Urothelium cell line (cell line): ENCODE data around the gene CDH18.
"Not testable (repeated sequence)": the region's sequence is repeated elsewhere in the genome, so short reads cannot be mapped to it uniquely, and the experiment has no call there.

ENCODE experiments used
- DNase-seq: peaks from one replicate; pipeline ENCODE4 v3.0.0; 2011; ENCODE audit warnings: low spot score, mixed read lengths
- FAIRE-seq: peaks from 2 replicates; lab custom pipeline; 2011; peaks lifted over from hg19 to GRCh38; lab: Jason Lieb, UNC

Gene CDH18

DNA sequence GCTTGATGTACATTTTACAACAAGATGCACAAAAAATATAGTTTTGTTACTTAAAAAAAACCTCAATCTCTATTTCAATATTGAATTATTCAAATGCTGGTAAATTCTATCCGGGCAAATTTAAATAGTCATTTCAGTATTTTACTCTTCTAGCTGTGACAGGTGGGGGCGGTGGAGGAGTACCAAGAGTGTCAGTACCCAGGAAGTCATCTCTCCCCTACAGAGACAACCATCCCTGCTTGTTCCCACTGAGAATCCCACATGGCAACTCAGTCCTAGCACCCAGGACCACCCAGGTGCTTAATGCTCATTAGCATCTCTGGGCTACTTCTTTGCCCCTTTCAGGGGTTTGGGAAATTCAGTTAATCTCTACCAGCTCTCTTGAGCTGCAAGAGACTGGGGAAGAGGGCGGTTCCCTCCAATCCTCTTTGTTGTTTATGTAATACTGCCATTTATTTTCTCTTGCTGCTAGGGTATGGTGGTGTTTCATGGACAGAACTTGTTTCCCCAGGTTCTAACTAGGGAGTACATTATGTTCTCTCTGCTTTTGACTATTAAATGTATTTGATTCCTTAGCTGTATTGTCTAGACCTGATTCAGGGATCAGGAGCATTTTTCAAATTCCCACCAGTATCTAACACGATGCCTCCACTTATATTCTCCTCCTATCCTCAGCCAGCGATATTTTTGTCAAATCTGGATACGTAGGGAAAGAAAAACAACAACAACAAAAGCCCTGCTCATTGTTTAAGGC, 122.5 kb downstream of the CDH18 start:
- DNase-seq (no peak), FAIRE-seq (no peak)

DNA sequence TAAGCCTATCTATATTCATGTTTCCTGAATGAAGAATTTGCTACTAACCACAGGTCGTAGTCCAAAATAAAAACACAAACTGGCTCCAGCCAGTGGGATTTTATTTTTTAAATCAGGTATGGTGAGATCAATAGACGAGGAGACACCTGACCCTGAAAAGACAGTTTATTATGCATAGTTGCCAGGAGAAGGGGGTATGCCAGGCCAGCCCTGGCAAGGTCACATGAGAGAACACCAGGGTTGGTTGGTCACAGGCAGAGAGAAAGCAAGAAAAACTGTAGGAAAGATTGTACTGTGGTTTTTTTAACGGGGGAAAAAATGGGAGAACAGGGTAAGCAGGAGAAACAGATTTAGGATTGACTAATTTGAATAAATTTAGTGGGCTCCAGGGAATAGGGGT, 125.3 kb downstream of the CDH18 start:
- no peak for FAIRE-seq
- DNase-seq: no peak

DNA sequence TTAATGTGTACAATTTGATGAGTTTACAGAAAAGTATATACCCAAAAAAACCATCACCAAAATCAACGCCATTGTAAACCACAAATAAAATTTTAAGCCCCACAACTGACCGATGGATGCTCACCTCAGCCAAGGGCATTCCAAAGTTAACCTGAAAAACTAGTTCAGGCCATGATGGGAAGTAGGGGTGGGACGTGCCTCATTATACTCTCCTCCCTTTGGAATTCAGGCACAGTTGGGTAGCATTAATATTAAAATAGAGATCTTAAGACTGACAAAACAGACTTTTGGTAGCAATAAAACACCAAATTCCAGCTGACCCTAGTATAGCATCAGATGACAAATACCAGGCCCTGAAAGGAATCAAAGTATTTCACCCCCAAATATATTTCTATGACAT, 129.0 kb downstream of the CDH18 start:
- FAIRE-seq: no peak
- DNase-seq: no peak

DNA sequence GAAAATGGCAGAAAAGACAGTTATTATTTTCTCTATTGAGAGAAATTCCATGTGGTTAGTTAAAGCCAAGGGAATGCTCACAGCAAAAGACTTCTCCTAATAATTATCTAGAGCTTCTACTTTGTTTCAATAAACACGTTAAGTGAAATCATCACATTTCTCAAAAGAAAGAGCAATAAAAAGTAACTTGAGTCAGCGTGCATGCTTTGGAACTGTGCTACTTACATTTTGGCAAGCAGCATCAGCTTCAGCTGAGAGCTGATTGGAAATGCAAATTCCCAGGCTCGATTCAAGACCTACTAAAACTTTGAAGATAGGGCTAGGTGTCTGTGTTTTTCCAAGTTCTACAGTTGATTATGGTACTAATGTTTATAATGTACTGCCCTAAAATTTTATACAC, 132.1 kb downstream of the CDH18 start:
- FAIRE-seq (no peak), DNase-seq (no peak)

DNA sequence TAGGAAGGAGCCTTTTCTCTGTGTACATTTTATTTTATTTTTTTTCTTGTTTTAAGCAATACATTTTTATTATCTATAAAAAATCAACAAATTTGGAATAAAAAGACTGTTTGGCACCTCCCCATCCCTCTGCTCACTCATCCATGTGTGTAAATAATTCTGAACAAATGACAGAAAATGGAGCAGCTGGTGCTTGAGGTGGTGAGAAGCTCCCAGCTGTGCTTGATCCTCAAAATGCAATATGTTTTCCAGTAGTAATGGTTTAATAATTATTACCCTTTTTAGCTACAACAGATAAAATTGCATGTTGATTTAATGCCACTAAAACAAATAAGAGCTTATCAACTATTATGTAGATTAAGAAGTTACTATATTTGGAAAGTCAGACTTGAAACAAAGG, 132.5 kb downstream of the CDH18 start:
- no peak for DNase-seq
- no peak for FAIRE-seq

DNA sequence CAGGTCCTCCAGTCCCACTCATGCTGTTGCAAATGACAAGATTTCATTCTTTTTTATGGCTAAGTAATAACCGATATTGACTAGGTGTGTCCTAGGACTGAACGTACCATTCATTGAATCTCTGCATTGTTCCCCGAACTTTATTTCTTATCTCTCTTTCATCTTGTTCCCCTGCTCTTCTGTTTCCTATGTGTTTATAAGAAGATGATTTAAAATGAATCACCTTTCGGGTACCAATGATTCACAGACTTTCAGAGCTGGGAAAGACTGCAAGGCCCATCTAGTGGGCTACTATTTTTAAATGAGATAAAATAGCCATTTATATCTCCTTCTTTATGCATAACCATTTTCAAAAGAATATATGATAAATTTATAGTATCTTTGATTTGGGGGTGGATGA, 133.0 kb downstream of the CDH18 start:
- DNase-seq (no peak), FAIRE-seq (no peak)

DNA sequence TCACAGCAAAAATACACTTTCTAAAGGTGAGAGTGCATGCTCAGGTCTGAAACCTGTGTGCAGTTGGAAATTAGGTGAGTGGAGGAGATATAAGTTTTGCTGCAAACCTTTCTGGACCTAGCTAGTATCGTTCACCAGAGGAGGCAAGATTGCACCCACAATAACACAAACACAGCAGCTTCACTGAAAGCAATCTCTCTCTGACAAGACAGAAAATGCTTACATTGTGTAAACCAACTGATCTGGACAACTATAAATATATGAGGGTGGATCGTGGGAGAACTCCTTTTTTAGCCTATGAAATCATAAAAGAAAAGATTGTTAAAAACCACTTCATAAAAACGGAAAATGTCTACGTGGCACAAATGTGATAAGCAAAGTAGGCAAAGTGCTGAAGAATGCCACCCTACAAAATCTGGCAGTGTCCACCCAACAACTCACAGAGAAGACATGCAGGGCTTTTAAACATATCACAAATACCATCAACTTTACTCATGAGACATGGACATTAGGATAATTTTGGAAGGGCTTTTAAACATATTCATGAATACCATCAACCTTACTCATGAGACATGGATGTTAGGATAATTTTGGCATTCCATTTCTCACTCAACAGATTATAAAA, 134.3 kb downstream of the CDH18 start:
- DNase-seq: peak; percentile 32
- no peak for FAIRE-seq

DNA sequence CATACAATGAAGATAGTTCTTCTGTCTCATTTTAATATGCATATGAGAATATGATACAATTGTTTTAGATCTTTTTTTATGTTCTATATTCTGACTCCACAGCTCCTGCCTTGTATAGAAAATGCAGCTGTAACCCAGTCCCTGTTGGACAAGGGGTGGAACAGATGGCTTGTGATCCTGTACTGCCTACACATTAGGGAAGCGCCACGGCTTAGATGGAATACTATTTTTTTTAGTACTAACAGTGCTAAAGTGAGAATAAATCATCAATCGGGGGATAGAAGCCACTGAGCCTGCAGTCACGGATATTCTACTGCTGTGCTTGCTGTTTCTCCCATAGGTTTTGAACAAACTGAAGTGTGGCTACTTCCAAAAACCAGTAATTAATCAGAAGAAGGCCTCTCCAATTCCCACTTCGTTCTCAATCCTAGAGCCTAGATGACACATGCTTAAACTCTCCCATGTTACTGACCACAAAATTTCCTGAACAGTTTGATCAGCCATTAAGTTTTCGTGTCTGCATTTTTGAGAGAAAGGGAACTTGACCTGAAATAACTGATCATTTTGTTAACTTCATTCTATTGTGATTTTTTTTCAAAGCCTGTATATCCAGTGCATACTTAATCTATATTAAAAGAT, 150.3 kb downstream of the CDH18 start:
- DNase-seq: peak; percentile 16
- no peak for FAIRE-seq

DNA sequence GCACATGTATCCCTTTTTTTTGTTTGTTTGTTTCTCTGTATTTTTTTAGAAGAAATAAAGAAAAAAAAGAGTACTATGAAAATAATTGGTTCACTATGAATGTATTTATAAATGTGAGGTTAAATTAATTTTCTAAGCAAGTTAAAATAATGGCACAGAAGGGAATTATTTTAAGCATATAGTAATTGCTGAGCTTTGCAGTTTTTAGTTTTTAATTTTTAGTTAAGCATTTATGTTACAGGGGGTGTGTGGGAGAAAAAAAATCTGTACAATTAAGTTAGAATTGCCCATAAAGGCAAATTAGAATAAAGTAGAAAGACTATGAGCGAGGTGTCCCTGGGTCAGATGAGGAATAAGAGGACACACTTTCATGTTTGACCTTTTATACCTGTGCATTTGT, 152.6 kb downstream of the CDH18 start:
- no peak for FAIRE-seq

DNA sequence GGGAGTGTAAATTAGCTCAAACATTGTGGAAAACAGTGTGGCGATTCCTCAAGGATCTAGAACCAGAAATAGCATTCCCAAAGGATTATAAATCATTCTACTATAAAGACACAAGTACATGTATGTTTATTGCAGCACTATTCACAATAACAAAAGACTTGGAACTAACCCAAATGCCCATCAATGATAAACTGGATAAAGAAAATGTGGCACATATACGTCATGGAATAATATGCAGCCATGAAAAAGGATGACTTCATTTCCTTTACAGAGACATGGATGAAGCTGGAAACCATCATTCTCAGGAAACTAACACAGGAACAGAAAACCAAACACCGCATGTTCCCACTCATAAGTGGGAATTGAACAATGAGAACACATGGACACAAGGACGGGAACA, 175.3 kb downstream of the CDH18 start:
- FAIRE-seq, DNase-seq: not testable (repeated sequence)

More for the DNA sequence above, 152.6 kb downstream of the CDH18 start:
- DNase-seq: no peak

DNA sequence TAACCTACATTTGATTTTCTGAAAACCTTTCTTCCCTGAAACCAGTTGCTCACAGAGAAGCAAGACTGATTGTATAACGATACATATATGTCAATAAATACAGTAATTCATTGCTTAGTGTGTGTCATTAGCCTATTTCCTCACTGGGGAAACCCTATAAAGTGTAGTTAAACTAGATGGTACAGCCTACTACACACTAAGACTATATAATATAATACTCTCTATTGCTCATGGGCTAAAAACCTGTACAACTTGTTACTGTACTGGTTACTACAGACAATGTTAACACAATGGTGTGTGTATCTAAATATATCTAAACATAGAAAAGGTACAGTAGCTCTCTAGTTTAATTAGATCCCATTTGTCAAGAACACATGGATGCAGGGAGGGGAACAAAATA, 181.2 kb downstream of the CDH18 start:
- no peak for DNase-seq
- FAIRE-seq: no peak

DNA sequence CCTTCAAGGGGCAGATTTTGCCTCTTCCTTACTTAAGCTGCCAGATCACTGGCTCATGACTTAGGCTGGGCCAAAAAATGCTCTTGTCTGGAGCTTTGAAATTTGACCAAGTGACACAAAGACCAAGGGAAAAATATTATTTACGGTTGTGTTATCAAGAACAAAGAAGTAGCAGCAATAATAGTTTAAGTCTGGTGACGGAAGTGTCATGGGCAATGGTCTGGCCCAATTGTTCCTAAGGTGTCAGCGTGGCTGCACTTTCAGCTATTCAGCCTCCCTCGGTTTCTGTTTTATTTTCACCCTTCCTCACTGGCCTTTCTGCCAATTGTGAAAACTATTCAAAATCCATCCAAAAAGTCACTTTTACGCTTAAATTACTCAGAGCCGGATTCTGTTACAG, 185.3 kb downstream of the CDH18 start:
- FAIRE-seq: no peak

DNA sequence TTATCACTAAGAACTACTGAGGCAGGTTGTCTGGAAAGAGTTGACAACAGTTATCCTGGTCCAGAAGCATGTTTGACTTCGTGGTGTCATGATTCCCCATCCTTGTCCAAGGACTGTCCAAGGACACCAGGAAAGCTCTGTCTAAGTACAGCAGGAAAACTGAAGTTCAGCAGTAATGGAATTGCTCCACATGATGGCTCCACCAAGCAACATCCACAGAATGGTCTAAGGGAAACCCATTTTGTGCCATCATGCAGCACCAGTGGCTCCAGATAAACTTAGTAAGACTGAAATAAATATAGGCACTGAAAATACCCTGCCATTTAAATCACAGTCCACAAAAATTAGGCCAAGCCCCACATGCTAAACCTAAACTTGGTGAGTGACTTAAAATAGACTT, 192.8 kb downstream of the CDH18 start:
- DNase-seq (no peak), FAIRE-seq (no peak)

More for the DNA sequence above, 185.3 kb downstream of the CDH18 start:
- no peak for DNase-seq

DNA sequence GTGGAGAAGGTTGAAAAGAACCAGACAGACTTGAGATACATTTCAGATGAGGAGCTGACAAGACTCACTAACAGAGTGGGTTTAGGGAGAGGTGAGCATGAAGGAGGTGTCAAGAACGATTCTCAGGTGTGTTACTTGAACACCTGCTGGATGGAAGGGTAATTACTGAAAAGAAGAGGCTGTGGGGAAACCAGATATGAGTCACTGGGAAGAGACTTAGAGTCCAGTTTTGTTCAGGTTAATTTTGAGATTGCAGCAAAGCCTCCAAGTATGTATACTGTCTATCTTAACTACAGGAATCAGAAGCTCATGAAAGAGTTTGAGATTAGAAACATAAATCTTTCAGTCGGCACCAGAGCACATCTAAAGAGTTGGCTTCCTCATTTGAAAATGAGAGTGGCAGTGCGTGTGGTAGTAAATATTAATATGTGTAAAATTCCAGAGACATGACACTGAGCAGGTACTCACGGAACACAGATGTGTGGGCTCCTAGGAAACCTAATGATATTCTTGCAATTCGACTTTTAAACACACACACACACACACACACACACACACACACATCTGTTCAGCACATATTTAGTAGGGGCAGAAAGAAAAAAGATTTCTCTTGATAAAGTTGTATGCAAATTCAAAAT, 197.1 kb downstream of the CDH18 start:
- FAIRE-seq (no peak), DNase-seq (no peak)

DNA sequence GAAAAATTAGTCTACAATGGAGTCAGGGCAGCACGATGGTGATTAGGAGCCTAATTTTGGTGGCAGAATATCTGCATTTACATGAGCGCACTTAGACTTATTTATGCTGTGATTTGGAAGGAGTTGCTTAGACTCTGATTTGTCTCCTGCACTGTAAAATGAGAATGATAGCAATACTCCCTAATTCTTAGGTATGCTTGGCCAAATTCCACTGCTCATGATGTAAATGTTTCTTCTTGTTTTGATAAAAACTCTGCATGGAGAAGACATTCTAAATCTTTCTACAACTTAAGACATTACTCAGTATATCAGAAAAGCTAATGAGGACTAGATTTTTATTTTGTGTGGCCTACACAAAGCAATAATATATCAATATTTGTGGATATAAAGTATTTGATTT, 205.4 kb downstream of the CDH18 start:
- DNase-seq (no peak), FAIRE-seq (no peak)

DNA sequence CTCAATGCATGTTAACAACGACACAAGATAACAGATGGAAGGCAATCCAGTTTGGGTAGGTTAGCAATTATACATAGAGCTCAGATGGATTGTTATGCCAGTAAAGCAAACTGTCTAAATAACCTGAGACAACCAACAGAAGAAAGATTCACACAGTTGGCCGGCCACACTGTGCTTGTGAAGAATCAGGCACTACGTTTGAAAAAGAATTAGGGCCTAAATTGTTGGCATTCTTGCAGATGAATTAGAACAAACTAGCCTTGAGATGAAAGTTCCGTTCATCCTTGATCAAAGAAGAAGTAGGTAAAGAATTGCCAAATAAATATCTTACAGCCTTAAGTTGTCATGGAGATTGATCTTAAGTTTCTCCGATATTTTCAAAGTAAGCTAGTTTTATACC, 210.6 kb downstream of the CDH18 start:
- no peak for FAIRE-seq
- no peak for DNase-seq

DNA sequence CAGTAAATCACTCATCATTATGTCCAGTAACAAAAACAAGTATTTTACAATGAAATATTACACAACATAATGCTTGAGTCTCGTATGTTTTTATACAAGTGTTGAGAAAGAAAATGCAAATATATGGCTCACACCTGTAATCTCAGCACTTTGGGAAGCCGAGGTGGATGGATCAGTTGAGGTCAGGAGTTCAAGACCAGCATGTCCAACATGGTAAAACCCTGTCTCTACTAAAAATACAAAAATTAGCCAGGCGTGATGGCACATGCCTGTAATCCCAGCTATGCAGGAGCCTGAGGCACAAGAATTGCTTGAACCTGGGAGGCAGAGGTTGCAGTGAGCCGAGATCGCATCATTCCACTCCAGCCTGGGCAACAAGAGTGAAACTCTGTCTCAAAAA, 211.1 kb downstream of the CDH18 start:
- DNase-seq, FAIRE-seq: not testable (repeated sequence)

DNA sequence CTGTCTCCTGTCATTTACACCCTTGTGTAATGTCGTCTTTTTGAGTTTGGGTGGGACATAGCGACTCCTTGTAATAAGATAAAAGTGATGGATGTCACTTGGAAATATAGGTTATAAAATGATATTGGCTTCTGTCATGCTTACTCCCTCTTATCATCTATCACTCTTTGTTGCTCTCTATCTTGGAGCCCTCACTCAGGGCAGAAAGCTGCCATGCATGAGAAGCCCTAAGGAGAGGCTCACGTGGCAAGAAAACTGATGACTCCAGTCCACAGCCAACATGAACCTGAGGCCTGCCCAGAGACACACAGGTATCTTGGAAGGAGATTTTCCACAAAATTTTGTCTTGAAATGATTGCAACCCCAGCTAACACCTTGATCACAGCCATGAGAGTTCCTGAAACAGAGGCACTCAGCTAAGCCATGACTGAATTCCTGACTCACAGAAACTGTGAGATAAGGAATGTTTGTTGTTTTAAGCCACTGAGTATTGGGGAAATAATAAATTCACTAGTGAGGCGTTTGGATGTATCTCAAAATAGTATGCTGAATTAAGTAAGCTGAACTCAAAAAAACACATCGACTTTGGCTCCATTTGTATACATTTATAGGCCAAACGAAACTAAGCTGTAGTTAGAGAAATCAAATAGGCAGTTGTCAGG, 216.7 kb downstream of the CDH18 start:
- no peak for FAIRE-seq
- no peak for DNase-seq

DNA sequence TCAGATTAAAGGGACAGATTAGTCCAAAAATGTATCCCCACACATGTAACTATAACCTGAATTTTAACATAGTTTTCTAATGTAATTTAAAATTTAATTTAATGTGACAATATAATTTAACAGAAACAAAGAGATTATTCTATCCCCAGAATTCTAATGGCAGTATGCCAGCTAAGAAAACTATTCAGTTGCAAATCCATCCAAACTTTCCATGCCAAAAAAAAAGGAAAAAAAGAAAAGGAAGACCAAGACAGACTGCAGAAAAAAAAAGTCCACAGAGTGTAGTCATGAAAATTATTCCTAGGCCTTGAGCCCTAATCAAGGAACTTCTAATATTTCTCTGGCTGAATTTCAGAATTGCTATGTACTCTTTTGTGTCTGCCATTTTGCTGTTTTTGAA, 217.6 kb downstream of the CDH18 start:
- no peak for FAIRE-seq
- DNase-seq: no peak

DNA sequence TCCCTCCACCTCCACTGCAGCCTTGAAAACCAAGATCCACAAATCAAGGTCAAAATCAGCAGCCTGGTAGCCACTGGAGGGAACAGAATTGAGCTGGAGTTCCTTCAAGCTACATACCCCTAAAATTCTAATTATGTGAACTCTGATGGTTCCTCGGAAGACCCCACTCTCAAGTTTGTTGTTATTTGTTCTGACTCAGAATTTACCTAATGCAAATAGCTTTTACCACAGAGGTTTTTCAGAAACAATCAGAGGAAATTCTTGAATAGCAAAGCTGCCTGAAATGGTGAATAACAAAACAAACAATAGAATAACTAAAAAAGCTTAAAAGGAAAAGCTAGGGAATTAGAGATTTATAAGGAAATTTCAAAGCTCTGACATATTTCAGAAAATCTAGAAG, 220.0 kb downstream of the CDH18 start:
- DNase-seq (no peak), FAIRE-seq (no peak)

DNA sequence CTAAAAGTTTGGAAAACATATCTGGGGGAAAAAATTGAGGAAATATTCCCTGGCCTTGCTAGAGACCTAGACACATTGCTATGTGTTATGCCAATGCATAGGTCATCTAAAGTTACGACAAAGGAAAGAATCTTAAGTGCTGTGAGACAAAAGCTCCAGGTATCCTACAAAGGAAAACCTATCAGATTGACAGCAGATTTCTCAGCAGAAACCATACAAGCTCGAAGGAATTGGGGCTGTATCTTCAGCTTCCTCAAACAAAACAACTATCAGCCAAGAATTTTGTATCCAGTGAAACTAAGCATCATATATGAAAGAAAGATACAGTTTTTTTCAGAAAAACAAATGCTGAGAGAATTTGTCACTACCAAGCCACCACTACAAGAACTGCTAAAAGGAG, 234.4 kb downstream of the CDH18 start:
- DNase-seq: no peak
- FAIRE-seq: no peak
